IPS-18c (cell line): ENCODE measurements around the gene TUBGCP5.
"Not testable (repeated sequence)": the region's sequence is repeated elsewhere in the genome, so short reads cannot be mapped to it uniquely, and the experiment has no call there.

Experiments
- H3K4me3 ChIP-seq: 2 replicates; pipeline ENCODE4 v1.7.0; 2013; ENCODE audit warnings: low read depth, mild to moderate bottlenecking, low read length, moderate library complexity; ENCODE audit not compliant: insufficient read depth
- H3K9me3 ChIP-seq: one replicate; pipeline ENCODE4 v1.6.1; 2013; ENCODE audit warnings: mild to moderate bottlenecking, low read length, moderate library complexity; ENCODE audit not compliant: control insufficient read depth, insufficient read depth

Gene TUBGCP5

DNA sequence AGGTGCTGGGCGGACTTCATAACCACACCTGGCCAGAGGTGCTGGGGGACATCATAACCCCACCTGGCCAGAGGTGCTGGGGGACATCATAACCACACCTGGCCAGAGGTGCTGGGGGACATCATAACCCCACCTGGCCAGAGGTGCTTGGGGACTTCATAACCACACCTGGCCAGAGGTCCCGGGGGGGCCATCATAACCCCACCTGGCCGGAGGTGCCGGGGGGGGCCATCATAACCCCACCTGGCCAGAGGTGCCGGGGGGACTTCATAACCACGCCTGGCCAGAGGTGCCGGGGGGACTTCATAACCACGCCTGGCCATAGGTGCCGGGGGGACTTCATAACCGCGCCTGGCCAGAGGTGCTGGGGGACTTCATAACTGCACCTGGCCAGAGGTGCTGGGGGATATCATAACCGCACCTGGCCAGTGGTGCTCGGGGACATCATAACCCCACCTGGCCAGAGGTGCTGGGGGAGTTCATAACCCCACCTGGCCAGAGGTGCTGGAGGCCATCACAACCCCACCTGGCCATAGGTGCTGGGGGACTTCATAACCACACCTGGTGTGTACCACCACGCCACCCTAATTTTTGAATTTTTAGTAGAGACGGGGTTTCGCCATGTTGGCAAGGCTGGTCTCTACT is 10.7 kb upstream of the TUBGCP5 start:
- Histone ChIP-seq H3K4me3 (no peak overlapping the region), H3K9me3 (no peaks in the 10 kb centered on the region)

DNA sequence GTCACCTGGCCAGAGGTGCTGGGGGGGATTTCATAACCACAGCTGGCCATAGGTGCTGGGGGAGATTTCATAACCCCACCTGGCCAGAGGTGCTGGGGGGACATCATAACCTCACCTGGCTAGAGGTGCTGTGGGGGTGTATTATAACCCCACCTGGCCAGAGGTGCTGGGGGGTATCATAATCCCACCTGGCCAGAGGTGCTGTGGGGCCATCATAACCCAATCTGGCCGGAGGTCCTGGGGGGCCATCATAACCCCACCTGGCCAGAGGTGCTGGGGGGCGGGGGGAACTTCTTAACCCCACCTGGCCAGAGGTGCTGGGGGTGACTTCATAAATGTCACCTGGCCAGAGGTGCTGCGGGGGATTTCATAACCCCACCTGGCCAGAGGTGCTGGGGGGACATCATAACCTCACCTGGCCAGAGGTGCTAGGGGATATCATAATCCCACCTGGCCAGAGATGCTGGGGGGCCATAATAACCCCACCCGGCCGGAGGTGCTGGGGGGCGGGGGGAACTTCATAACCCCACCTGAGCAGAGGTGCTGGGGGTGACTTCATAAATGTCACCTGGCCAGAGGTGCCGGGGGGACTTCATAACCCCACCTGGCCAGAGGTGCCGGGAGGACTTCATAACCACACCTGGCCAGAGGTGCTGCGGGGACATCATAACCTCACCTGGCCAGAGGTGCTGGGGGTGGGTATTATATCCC is 9.4 kb upstream of the TUBGCP5 start:
- H3K4me3 ChIP-seq, H3K9me3 ChIP-seq: not testable (repeated sequence)

DNA sequence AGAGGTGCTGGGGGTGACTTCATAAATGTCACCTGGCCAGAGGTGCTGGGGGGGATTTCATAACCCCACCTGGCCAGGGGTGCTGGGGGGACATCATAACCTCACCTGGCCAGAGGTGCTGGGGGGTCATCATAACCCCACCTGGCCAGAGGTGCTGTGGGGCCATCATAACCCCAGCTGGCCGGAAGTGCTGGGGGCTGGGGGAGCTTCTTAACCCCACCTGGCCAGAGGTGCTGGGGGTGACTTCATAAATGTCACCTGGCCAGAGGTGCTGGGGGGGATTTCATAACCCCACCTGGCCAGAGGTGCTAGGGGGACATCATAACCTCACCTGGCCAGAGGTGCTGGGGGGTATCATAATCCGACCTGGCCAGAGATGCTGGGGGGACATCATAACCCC is 4.6 kb upstream of the TUBGCP5 start:
- H3K9me3 ChIP-seq, H3K4me3 ChIP-seq: not testable (repeated sequence)

DNA sequence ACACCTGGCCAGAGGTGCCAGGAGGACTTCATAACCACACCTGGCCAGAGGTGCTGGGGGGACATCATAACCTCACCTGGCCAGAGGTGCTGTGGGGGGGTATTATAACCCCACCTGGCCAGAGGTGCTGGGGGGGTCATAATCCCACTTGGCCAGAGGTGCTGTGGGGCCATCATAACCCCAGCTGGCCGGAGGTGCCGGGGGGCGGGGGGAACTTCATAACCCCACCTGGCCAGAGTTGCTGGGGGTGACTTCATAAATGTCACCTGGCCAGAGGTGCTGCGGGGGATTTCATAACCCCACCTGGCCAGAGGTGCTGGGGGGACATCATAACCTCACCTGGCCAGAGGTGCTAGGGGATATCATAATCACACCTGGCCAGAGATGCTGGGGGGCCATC is 4.2 kb upstream of the TUBGCP5 start:
- not testable (repeated sequence) for H3K4me3 ChIP-seq, H3K9me3 ChIP-seq

DNA sequence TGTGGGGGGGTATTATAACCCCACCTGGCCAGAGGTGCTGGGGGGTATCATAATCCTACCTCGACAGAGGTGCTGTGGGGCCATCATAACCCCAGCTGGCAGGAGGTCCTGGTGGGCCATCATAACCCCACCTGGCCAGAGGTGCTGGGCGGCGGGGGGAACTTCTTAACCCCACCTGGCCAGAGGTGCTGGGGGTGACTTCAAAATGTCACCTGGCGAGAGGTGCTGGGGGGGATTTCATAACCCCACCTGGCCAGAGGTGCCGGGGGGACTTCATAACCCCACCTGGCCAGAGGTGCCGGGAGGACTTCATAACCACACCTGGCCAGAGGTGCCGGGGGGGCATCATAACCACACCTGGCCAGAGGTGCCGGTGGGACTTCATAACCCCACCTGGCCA is 2.4 kb upstream of the TUBGCP5 start:
- not testable (repeated sequence) for H3K4me3 ChIP-seq, H3K9me3 ChIP-seq

DNA sequence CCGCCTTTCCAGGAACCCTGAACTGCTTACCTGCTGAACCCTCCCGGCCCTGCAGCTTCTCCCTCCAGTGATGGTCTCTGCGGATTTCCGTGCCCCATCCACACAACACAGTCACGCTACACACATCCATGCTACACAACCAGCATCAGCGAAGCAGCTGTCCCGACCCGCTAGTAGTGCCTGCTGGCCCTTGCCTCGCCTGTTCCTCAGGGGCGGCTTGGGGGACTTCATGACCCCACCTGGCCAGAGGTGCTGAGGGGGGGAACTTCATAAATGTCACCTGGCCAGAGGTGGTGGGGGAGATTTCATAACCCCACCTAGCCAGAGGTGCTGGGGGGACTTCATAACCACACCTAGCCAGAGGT is 530 bp upstream of the TUBGCP5 start:
- no peaks in the 10 kb centered on the region for H3K9me3 ChIP-seq
- peak overlapping the region; percentile 75 for H3K4me3 ChIP-seq

DNA sequence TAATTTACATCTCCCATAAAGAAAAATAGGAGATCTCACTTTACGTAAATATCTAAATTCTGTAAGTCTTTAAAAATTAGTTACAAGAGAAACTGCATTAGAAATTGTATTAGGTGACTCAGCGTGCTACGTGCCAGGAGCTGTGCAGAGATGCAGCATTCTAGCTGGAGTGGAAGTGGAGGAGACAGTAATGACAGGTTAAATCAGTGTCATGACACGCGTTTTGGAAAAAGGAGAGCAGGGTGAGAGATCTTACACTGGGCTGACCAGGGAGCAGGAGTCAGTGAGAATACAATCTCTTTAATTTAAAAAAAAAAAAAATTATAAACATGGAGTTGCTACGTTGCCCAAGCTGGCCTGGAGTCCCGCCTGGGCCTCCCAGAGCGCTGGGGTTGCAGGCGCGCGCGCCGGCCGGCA is 635 bp downstream of the TUBGCP5 start:
- H3K4me3 ChIP-seq: peak overlapping the region; percentile 75
- H3K9me3 ChIP-seq: no peaks in the 10 kb centered on the region

DNA sequence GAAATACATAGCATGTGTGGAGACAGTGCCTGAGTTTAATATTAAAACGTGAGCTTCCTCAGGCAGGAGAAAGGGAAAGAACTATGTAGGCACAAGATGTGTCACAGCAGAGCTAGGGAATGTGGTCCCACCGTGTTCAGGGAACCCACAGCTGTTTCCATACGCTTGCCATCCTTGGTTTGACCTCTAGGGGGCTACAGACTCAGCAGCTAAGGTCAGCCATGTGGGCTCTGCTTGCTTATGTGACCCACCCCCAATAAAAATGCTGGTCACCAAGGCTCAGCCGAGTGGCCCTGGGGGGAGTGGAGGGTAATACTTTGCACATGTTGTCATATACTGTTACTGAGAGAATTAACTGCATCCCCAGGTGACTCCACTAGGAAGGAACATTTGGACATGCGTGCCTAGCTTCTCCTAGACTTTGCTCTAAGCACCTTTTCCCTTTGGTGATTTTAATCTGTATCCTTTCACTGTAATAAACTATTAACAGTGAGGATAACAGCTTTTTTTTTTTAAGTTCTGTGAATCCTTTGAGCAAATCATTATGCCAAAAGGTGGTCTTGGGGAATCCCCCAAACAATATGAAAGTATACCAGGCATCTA is 3.3 kb downstream of the TUBGCP5 start:
- Histone ChIP-seq H3K9me3 (no peaks in the 10 kb centered on the region), H3K4me3 (no peak overlapping the region)

DNA sequence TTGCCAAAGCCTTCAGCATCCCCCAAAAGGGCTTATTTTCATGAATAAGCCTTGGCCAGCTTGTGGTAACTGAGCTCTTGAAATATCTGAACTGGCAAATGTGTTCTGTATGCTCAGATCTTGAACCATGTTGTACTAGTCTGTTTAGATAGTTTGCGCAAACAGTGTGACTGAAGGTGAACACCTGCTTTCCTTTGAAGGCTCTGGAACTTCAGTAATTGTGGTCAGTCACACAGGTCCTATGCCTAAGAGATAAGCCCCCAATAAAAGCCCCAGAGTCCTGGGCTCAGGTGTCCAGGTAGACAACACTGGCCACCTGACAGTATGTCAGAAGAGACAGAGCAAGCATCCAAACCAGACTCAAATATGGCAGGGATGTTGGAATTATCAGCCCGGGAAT is 5.4 kb downstream of the TUBGCP5 start:
- no peak overlapping the region for H3K4me3 ChIP-seq
- no peaks in the 10 kb centered on the region for H3K9me3 ChIP-seq

DNA sequence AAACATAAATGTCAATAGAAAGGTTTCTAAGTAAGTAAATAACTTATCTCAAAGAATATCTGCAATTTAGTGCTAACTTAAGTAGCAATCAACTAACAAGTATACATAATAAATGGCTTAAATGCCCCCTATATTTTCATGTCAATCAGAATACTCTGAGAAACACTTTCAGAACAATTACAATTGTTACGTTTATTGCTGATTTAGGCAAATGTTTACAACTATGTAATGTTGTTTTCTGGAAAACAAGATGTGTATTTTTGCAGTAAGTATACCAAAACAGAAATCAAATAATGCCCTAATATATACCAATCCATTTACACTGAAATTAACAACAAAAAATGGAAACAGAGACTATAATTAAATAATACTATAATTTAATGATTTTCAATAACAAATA is 13.2 kb downstream of the TUBGCP5 start:
- no peaks in the 10 kb centered on the region for H3K9me3 ChIP-seq
- no peak overlapping the region for H3K4me3 ChIP-seq

DNA sequence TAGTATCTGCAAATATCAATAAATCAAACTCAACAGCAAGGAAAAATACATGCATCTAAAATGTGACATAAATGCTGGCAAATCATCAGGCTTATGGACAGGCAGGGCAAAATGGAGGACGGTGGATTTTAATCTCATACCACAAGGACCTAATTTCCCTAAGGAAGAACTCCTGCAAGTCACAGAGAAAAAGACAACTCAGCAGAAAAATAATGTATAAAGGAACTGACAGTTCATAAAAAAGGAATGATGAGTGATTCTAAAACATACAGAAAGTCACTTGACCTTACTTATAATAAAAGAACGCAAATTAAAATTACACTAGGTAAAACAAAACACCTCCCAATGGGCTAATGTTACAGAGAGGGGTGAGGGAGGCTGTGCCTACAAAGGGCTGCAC is 17.2 kb downstream of the TUBGCP5 start:
- Histone ChIP-seq H3K9me3 (no peaks in the 10 kb centered on the region), H3K4me3 (no peak overlapping the region)

DNA sequence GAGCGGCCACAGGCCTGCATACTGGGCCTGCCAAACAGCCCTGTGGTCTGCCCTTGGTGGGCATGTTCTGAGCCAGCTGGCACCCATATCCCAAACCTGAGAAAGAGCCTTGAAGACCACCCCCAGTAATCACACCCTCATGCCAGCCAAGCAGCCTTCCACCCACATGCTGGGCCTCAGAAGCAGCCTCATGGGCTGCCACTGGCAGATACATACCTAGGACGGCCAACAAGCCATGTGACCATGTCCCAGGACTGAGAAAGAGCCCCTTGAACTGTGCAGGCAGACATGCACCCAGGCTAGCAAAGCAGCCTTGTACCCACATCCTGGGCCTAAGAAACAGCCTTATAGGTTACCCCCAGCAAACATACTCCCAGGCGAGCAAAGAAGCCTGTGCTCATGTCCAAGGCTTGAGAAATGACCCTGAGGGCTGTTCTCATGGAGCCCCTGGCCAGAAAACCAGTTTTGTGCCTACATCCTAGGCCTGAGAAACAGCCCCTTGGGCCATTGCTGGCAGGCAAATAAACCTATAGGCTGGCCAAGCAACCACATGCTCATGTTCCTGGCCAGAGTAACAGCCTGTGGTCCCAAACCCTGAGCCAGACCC is 24.9 kb downstream of the TUBGCP5 start:
- Histone ChIP-seq H3K9me3 (no peaks in the 10 kb centered on the region), H3K4me3 (no peak overlapping the region)

DNA sequence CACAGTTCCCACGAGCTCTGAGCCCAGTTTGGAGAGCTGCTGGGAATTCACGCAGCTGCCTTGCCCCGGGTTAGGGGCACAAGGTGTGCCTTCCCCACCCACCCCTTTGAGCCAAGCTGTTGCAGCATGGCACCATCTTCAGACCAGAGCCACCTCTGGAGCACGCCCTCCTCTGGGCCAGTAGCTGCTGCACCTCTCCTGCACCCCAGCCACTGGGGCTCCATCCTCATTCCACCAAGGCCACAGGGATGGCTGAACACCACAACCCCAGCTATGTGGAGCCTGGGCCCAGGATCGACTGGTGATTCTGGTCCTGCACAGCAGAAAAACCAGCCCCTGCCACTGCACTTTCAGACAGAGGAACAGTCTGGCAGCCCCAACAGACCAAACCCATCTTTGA is 25.7 kb downstream of the TUBGCP5 start:
- Histone ChIP-seq H3K9me3 (no peaks in the 10 kb centered on the region), H3K4me3 (no peak overlapping the region)

DNA sequence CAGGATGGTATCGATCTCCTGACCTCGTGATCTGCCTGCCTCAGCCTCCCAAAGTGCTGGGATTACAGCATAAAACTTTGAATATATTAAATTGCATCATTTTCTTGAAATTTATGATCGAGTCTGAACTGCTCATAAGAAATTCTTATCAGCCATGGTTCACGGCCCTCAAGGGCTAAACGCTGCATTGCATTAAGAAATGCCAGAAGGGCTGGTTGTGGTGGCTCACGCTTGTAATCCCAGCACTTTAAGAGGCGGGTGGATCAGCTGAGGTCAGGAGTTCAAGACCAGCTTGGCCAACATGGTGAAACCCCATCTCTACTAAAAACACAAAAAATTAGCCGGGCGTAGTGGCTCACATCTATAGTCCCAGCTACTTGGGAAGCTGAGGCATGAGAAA is 26.8 kb downstream of the TUBGCP5 start:
- H3K9me3 ChIP-seq: not testable (repeated sequence)

DNA sequence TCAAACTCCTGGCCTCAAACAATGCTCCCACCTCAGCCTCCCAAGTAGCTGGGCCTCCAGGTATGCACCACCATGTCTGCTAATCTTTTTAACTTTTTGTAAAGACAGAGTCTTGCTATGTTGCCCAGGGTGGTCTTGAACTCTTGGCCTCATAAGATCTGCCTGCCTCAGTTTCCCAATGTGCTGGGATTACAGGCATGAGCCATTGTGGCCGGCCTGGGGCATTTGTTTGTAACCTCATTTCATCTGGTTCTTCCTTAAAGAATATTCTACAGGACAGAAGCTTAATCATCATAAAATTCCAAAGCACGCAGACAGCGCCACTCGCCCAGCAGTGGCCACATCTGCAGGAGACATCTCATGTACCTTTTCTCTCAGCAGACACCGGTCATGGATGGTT is 35.6 kb downstream of the TUBGCP5 start:
- Histone ChIP-seq H3K9me3 (no peaks in the 10 kb centered on the region), H3K4me3 (no peak overlapping the region)

More for the DNA sequence above, 26.8 kb downstream of the TUBGCP5 start:
- not testable (repeated sequence) for H3K4me3 ChIP-seq

DNA sequence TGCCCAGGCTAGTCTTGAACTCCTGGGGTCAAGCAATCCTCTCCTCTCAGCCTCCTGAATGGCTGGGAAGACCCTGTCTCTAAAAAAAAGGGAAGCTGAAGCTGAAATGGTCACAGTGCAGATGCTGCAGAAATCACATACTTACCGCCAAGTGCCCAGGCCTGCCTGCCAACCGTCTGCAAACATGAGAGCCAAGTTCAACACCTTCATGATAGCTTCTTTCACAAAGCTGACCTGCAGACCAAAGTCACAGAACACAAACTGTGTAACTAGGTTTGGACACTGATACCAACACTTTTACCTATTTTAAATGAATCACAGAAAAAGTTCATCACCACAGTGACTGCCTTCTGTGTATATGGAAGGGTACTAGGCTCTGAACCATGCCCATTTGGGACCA is 36.4 kb downstream of the TUBGCP5 start:
- Histone ChIP-seq H3K4me3 (no peak overlapping the region), H3K9me3 (no peaks in the 10 kb centered on the region)

DNA sequence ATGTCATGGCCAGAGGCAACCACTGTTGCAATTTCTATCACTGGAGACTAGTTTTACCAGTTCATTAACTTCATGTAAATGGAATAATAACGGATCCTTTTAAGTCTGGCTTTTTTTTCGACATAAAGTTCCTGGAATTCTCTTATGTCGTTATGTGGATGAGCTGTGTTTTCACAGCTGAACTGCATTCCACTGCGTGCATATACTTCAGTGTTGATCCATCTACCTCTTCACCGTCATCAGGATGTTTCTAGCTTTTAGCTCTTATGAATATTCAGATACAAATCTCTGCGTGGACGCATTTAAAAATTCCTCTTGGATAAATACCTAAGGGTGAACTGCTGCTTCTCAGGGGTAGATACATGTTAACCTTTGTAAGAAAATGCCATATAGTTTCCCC is 43.6 kb downstream of the TUBGCP5 start:
- Histone ChIP-seq H3K9me3 (no peaks in the 10 kb centered on the region), H3K4me3 (no peak overlapping the region)

DNA sequence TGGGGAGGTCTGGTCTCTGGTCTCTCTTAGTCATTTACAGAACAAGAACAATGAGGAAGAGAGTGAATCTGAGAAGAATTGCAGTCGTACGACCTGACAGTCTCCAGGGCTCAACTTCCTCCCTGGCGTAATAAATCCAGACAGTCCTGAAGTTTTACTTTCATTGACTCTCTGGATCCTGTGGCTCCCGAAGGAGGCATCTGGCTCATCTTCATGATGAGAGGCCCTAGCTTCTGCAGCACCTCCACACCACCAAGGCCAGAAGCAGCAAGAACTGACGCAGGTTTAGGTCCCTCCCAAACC is 47.4 kb downstream of the TUBGCP5 start:
- peaks cover 2% of the 10 kb centered on the region for H3K9me3 ChIP-seq
- no peak overlapping the region for H3K4me3 ChIP-seq
